Daoy (cell line): ENCODE data around the gene ARID1B. TPM values are rescaled to one million over a fixed set of nuclear protein-coding genes. Genes with fewer than 3 reads are reported as not detected.
A peak's percentile ranks its signal among the peaks of the same experiment; 100 is the strongest.

Experiments used
- DNase-seq: peaks from one replicate; pipeline ENCODE4 v3.0.0-alpha.2; 2015; ENCODE audit warnings: low read depth
- total RNA-seq: library from RNA; depleted of rRNA; stranded (reverse); fragments of >200 nt; shearing (Covaris generic); gene quantifications from 2 replicates; pipeline ENCODE4 v1.2.3, GENCODE V29; 2014

Gene ARID1B
- total RNA-seq, 1 experiment from 2014 or later, result 16.3 TPM

GRCh38 chr6:156790711-156791319 lies 13.6 kb downstream of the ARID1B start:
- DNase-seq, result no peak

GRCh38 chr6:156791320-156791850 lies 14.2 kb downstream of the ARID1B start:
- DNase-seq, result peak; percentile 50

GRCh38 chr6:156793200-156793599 lies 16.0 kb downstream of the ARID1B start:
- no peak for DNase-seq

GRCh38 chr6:156794546-156795354 lies 17.6 kb downstream of the ARID1B start:
- peak; percentile 58 for DNase-seq

GRCh38 chr6:156795825-156796224 lies 18.6 kb downstream of the ARID1B start:
- DNase-seq, result no peak

- no peak for DNase-seq
Observed at GRCh38 chr6:156796627-156797026, 19.4 kb downstream of the ARID1B start.

- DNase-seq, result no peak
Observed at GRCh38 chr6:156797901-156798735, 20.9 kb downstream of the ARID1B start.

GRCh38 chr6:156801712-156802111 lies 24.5 kb downstream of the ARID1B start:
- no peak for DNase-seq

- DNase-seq, result no peak
Observed at GRCh38 chr6:156803353-156803752, 26.2 kb downstream of the ARID1B start.

- no peak for DNase-seq
Observed at GRCh38 chr6:156804402-156804801, 27.2 kb downstream of the ARID1B start.

GRCh38 chr6:156806155-156806554 lies 29.0 kb downstream of the ARID1B start:
- no peak for DNase-seq

GRCh38 chr6:156807028-156807427 lies 29.9 kb downstream of the ARID1B start:
- DNase-seq, result no peak

GRCh38 chr6:156807795-156808194 lies 30.6 kb downstream of the ARID1B start:
- no peak for DNase-seq

- no peak for DNase-seq
Observed at GRCh38 chr6:156808287-156808686, 31.1 kb downstream of the ARID1B start.

- DNase-seq, result no peak
Observed at GRCh38 chr6:156809034-156809433, 31.9 kb downstream of the ARID1B start.

GRCh38 chr6:156809446-156810178 lies 32.4 kb downstream of the ARID1B start:
- no peak for DNase-seq

- no peak for DNase-seq
Observed at GRCh38 chr6:156814036-156814581, 36.9 kb downstream of the ARID1B start.

- DNase-seq, result no peak
Observed at GRCh38 chr6:156816505-156816904, 39.3 kb downstream of the ARID1B start.

GRCh38 chr6:156820089-156820798 lies 43.1 kb downstream of the ARID1B start:
- no peak for DNase-seq

GRCh38 chr6:156821707-156822106 lies 44.5 kb downstream of the ARID1B start:
- DNase-seq, result no peak
